Activated T-cell treated with anti-CD3 and anti-CD28 coated beads for 48 hours (primary cell): ENCODE results near the gene KCNN2.
"Not testable (repeated sequence)": the region's sequence is repeated elsewhere in the genome, so short reads cannot be mapped to it uniquely, and the experiment has no call there.

Source experiments
- DNase-seq: peaks from one replicate; pipeline ENCODE4 v3.0.0-alpha.2; 2020; ENCODE audit warnings: low read depth

KCNN2 gene

DNA sequence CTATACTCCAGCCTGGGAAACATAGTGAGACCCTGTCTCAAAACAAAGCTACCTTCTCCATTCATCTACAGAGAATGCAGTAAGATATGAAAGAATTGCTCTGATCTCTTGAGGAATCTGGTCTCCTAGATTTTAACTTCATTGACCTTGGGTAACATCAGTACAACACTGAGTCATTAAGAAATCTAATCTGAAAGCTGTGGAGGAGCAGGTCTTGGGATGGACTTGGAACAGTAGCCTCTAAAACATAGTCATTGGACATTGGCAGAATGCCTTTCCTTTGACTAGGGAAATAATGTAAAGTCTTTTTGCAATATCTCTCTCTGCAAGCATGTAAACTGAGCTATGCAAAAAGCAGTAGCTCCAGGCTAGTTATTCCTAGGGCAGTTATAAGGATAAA, 58.1 kb downstream of the KCNN2 start:
- DNase-seq, result no peak

DNA sequence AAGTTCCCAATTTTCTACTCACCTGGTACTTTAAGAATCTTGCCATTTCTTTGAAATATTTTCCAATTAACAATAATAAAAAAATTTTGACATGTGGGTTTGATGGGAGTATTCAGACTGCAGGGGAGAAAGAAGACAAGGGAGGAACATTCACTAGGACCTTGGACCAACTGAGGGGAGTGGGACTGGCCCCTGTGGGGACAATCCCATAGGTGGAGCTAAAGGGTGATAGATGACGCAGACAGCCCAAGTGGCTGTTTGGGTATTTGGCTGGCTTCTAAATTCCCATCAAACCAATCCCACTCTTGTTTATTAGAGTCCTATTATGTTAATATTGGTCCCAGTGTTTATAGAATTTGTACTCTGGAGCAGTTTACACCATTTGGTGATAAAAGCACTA, 65.3 kb downstream of the KCNN2 start:
- DNase-seq, result no peak

DNA sequence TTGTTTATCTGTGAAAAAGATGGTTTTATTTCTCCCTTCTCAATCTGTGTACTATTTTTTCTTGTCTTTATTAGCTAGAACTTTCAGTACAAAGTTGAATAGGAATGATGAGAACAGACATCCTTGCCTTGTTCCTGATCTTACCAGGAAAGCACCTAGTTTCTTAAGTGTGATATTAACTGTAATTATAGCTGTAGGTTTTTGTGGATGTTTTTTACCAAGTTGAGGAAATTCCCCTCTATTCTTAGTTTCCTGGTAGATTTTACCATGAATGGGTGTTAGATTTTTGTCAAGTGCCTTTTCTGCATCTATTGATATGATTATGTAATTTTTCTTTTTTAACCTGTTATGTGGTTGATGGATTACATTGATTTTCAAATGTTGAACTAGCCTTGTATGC, 68.7 kb downstream of the KCNN2 start:
- no peak for DNase-seq

DNA sequence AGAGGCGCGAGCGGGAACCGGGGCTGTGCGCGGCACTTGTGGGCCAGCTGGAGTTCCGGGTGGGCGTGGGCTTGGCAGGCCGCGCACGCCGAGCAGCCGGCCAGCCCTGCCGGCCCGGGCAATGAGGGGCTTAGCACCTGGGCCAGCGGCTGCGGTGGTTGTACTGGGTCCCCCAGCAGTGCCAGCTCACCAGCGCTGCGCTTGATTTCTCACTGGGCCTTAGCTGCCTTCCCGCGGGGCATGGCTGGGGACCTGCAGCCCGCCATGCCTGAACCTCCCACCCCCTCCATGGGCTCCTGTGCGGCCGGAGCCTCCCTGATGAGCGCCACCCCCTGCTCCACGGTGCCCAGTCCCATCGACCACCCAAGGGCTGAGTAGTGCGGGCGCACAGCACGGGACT, 70.8 kb downstream of the KCNN2 start:
- DNase-seq, result not testable (repeated sequence)

DNA sequence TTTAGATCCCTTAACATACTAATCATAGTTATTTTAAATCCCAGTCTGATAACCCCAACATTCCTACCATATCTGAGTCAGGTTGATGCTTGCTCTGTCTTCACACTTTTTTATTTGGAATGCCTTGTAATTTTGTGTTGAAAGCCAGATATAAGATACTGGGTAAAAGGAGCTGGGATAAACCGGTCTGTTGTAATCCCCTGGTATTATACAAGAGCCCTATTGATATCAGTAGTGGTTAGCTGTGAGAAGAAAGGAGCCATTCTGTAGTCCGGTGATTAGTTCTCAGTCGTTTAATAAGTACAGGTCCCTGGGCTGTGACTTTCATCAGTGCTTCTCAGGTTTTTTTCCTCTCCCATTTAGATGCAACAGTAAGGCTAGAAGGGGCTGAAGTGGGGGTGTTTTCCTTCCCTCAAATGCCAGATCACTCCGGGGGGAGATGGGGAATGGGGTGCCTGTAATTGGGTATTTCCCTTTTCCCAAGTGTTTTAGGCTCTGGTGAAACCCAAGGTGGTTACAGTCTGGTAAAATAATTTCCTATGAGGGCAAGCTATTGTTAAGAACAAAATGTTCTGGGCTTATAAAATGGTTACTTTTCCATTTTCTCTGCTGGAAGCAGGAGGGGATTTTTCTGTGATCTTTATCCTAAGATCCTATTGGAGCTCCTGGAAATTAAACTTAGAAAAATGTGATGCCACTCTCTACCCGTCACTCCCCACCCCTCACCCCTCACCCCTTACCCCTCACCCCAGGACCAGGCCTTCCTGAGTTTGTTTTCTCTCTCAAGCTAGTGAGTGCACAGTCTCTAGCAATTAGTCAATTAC, 72.7 kb downstream of the KCNN2 start:
- no peak for DNase-seq

DNA sequence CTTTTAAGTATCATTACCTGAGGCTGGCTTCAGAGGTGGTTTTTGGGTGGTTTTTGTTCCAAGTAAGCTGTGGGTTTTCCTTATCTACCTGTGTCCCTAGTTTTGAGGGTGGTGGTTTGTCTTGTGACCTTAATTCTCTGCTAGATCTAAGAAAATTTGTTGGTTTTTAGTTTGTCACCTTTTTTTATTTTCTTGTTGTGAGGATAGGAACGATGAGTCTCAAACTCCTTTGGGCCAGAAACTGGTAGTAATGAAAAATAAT, 73.3 kb downstream of the KCNN2 start:
- no peak for DNase-seq

DNA sequence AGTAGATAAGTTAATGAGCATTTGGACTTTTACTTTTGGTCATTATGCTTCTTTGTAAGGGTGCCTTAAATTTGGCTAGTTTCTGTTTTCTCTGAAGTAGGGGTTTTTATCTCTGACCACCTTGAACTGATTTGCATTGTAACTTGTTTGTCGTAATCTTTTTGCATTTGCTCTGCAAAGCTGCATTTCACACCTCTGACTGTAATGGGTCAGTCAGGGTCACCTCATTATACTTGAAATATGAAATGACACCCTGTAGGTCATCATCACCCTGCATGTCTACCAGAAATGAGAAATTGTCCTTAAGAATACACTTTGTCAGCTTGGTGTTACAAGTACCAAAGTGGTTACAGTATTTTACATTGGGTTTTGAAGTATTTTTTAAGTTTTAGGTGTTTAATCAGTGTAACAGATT, 74.0 kb downstream of the KCNN2 start:
- no peak for DNase-seq

DNA sequence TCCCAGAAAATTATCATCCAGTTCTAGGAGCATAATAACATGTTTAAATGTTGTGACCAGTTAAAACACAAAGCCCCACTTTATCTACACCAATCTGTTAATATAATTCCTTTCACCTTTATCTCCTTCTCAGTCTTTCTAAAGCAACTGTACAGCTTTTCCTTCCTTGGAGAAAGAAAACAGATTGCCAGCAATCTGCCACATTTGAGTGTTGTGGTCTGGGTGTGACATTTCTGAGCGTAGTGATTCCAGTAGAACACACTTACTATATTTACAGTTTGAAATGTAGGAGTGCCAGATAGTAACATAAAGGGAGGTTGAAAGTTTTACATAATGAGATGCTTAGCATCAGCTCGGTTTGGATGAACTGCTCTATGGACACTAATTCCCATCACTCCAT, 76.1 kb downstream of the KCNN2 start:
- DNase-seq, result no peak

DNA sequence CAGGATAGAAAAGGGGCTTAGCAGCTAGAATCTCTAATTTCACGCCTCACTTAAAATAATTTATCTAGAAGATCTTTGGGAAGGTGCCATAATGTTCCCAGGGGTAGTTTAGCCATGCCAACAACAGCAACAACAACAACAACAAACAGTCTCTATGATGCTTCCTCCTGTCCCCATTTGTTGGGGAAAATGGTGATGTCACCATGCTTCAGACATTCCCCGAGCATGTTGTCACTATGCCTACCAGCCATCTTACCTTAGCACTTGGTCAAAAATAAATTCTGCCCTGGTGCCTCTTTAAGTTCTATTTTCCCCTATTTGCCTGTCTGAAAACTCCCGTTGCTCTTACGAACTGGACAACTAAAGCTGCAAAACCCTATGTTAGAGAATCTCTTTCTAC, 76.6 kb downstream of the KCNN2 start:
- no peak for DNase-seq

DNA sequence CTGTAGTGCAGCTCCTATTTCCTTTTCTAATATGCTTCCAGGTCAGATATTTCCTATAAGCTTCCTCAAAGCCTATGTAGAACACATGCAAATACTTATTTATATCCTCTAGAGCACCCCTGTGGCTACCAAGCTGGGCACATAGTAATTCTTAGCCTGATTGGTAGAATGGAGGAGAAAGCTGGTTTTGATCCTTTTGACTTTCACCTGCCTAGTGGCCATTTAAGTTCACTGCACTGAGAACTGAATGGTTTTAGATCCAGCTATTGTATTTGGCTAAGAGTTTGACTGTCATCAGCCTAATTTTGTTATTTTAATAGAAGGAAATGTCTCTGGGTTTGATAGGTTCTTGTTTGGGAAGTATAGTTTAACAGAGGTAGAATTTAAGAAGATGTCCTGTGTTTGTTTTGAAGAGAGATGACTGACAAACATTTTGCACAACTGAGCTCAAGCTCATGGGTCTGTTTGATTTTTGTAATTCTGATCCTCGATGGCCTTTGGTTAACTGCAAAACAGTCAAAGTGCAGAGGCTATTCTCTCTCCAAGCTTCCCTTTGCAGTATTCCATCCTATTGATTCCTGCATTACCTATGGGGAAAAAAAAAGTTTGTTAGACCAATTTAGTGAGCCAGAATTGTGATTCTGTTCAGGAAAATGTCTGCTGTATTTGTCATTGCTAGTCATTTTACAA, 85.4 kb downstream of the KCNN2 start:
- no peak for DNase-seq

DNA sequence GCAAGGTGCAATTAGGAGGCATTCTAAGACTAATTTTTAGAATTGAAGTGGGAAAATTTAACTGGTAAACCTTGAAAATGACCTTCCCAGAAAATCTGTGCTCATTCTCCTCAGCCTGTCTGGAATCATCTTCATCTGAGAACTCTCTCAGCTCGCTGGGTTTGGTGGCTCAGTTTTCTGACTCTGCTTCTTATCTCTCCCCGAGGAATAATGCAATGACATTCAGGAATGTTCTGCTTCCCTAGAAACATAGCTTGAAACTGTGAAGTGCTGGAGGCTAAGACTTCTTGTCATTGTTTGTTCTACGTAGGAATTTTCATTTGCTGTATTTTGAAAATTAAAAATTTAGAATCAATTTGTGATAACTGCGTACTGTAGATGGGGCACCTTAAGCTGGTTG, 86.6 kb downstream of the KCNN2 start:
- DNase-seq, result no peak

DNA sequence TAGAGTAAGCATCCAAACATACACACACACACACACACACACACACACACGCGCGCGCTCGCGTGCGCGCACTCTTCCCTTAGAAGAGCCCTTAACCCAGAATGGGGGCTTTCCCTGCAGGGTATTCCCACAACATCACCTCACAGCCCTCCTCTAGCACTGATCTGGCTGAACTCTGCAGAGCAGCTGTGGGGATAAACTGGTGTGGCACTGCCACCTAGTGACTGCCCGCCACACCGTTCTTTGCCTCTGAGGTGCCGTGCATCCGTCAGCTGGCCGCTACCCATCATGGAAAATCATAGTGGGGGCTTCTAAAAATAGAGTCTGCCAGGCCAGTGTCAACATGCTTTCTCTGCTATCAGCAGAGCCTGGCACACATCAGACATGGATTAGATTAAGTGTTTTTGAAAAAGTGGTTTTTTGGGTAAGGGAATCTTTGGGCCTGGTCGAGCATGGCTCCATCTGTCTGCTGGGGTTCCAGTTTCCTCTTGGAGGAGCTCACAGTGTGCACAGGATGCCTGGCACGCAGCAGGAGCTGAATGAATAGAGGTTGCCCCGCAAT, 88.1 kb downstream of the KCNN2 start:
- peak; percentile 36 for DNase-seq

DNA sequence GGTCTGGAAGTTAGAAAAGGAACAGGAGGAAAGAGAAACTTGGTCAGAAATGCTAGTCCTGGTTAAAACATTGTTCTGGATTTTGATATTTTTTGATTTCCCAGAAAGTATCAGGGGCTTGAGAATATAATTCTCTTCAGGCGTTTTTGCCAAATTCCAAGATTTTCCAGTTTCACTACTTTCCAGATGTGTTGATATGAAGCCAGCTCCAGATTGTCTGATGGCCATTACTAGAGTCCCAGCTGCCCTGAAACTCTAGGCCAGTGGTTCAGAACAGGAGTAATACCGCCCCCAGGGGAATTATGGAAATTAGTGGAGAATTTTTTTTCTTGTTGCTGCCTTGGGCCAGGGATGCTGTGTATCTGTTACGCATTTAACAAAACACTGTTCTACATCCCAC, 88.6 kb downstream of the KCNN2 start:
- DNase-seq, result no peak

DNA sequence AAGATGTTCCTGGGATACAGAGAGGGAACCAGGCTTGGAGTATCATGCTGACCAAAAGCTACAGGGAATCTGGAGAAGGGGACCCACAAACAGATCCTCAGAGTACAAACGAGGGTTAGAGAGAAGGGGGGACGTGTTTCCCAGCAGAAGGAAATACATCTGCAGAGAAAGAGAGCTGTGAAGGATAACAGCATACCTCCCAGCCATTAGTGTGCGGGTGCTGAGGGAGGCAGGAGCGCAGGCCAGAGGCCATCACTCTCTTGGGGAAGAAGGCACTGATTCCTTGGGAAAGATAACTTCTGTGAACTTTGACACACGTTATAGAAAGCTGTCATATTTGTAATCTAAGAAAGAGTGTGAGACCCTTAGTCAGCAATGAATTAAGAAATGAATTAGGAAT, 96.9 kb downstream of the KCNN2 start:
- no peak for DNase-seq

DNA sequence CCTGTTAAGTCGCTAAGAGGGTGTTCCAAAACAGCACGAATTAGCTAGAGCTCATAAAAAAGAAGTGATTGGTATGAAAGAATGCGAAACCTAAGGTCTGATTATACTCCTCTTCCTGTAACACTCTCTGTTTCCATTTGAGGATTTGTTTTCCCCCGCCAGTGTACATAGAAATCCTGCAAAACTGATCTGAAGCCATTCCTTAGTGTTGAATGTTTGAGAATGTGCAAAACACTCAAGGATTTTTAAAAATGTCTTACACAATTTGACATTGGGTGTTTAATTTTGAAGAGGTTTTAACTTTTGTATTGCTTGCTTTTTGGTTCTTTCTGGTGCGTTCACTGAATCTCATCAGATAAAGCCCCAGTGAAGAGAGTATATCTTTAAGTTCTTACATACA, 105.3 kb downstream of the KCNN2 start:
- DNase-seq, result no peak

DNA sequence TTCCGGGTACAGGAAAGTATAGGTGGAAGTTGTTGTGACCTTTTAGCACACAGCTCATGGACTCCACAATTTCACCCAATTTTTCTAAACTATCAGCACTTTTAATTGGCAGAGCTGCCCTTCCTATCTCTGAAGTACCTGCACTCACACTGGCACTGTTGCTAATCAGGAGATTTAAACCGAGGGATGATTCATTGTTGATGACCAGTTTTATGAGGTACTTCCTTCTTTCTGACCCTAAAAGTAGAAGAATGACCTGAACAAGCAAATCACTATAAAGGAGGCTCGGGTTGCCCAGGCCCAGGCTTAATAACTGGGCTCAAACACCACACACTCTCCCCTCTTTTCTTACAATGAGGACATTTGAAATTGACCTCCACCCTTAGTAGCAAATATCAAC, 105.9 kb downstream of the KCNN2 start:
- no peak for DNase-seq

DNA sequence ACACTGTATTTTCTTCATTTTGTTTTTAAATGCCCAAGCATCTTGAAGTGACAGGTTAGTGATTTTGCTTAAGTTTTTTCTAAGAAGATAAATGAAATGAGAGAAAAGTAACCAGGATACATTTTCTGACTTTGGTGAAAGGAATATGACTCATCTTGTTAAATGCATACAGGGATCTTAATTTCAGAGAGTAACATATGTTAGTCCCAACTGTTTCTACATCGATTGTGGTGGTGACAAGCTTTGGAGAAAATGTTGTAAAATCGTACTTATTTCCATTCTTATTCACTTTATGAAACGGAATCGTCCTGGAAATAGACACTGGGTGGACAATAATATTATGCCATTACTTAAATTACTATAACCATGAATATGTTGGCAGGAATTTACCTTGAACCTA, 107.5 kb downstream of the KCNN2 start:
- no peak for DNase-seq

DNA sequence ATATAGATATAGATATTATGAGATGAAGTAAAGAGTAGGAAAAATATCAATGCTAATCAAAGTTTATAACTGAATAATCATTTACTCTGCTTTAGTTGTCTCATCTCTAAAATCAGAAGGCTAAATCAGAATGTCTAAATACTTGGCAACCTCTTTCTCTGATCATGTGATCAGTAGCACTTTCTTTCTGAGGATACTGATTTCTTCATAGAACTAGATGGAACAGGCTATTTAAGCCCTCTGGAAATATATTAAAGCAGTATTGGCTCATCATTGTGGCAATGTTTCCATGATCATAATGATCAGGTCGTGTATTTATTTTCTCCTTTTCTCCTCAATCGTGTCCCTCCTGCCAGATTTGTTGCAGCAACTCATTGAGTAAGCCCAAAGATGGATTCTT, 109.7 kb downstream of the KCNN2 start:
- DNase-seq, result no peak

DNA sequence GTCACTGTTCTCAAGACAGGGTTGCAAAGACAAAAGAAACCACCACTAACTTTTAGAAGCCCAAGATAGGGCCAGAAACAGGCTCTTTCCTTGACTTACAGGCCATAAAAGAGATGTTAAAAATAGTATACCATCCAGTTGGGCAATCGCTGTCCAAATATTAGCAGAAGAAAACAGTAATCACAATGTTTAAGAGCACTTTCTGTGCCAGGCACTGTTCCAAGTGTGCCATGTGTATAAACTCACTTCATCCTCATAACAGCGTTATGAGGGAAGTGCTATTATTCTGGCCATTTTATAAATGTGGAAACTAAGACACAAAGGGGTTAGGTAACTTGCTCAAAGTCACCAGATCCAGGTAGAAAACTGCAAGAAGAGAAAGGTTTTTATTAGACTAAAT, 111.7 kb downstream of the KCNN2 start:
- DNase-seq, result no peak

DNA sequence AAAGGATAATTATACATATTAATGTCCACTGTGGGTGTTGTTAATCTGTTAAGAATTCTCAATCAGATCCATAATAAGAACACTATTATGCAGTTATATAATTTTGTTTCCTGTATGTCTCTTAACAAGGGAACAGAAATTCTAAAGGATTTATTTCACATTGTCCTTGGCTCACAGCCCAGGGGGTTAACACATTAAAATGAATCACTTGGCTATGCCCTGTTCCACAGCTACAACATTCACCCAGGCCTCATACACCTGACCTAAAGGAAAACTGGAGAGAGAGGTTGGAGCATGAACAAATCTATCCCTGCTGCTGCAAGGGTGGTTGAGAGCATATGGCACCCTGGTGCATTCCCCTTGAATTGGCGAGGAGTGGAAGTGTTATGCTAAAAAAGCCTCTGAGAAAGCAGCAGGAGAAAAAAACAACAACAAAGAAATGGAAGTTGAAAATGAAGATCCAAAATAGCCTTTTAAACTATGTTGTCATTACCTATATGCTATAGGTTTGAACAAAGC, 116.0 kb downstream of the KCNN2 start:
- DNase-seq, result no peak

DNA sequence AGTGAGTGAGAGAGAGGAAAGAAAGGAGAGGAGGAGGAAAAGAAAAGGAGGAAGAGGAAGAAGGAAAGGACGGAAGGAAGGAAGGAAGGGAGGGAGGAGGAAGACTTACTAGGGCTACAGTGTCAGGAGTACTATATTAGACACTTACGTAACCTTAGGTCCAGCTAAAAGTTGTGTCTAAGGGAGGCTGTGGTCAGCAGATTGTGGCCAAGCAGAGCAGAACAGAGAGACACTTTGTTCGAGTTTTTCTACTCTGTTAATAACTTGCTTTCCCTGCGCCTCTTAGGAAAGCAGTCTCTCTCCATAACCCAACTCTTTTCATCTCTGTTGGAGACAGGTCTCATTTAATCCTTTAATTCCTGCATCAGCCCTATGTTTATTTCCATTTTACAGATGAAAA, 138.9 kb downstream of the KCNN2 start:
- DNase-seq, result no peak

DNA sequence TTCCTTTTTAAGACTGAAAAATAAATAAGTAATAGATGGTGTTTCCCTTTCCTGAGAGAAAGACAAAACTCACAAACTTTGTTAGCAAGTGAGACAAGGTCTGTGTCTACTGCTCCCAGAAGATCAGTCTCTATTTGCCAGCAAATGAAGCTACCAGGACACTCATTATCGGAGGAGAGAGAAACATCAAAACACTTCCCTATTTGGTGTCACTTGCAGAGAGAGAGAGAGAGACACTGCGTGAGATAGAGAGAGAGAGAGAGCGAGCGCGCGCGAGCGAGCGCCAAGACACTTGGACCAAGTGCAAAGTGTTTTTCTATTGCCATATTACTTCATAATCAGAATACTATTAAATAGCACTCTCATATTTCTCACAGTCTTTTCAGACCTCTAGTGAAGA, 142.7 kb downstream of the KCNN2 start:
- DNase-seq, result no peak

DNA sequence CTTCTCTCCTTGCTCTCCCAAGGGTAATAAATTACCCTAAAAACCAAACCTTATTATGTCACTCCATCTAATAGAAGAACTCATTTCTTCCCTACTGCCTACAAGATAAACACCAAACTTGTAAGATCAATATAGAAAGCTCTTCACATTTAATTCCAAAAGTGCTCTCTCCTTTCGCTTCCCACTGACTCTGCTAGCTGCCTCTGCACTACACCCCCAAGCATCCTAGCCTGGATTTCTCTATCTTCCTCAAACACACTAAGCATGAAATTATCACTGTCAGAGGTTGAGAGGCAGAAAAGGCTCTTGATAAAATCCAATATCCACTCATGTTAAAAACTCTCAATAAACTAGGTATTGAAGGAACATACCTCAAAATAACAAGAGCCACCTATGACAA, 162.4 kb downstream of the KCNN2 start:
- DNase-seq, result no peak

DNA sequence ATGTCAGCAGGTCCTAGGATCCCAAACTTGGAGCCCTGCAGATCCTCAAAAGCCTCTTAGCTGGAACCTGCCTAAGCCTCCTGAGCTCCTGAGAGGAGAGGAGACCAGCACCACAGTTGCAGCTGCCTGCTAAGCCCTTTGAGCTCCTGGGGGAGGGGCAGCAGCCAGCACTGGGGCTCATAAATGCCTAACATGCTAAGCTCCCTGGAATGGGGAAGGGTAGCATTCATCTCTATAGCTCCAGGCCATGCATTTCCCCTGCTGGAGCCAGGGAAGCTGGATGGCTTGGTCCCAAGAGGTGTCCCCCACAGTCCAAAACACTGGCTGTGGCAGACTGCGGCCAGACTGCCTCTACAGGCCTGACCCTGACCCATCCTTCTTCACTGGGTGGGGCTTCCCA, 182.7 kb downstream of the KCNN2 start:
- DNase-seq, result no peak
